ENCODE measurements around the gene OST4.
A peak's percentile ranks its signal among the peaks of the same experiment; 100 is the strongest.

Gene OST4

DNA sequence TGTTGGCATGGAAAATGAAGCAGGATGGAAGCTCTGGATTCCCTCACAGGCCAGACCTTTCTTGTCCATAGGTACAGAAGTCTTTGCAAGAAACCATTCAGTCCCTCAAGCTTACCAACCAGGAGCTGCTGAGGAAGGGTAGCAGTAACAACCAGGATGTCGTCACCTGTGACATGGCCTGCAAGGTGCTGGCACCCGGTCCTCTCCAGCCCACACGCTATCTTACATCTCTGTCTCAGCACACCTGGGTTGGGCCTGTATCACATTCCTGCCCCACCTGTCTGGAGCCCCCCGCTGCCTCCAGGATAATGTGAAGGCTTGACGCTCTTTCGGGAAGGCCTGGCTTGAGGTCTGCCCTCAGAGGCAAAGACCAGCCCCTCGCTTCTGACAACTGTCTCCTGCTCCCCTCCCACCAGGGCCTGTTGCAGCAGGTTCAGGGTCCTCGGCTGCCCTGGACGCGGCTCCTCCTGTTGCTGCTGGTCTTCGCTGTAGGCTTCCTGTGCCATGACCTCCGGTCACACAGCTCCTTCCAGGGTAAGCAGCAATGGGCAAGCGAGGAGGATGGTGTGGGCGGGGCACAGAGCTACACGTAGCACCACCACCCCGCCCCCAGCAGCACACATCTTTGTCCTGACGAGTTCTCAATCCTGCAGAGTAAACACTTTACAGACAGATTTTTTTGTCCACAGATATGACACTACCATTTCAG, 32.7 kb downstream of the OST4 start:
- no peak overlapping the region for H3K9ac ChIP-seq (ENCODE audit: insufficient read length)
- H3K27ac ChIP-seq: no peak overlapping the region
- no peak overlapping the region for H3K4me3 ChIP-seq
- no peak for DNase-seq (ENCODE audit: low read depth, low spot score)
- peaks cover 70% of the 10 kb centered on the region for H3K36me3 ChIP-seq (ENCODE audit: insufficient read depth, low read length)
- TF ChIP-seq EZH2 (IDR thresholded peaks at IDR 0.05): no peak
- TF ChIP-seq FOXP2 (optimal IDR thresholded peaks at IDR 0.05; ENCODE audit: control extremely low read depth, extremely low read length, insufficient read depth): no peak
- no peak for TF ChIP-seq POLR2AphosphoS5 (IDR thresholded peaks at IDR 0.05; ENCODE audit: borderline replicate concordance, low read depth, low read length)
- no peaks in the 10 kb centered on the region for H3K9me3 ChIP-seq (ENCODE audit: low read depth, low read length)

DNA sequence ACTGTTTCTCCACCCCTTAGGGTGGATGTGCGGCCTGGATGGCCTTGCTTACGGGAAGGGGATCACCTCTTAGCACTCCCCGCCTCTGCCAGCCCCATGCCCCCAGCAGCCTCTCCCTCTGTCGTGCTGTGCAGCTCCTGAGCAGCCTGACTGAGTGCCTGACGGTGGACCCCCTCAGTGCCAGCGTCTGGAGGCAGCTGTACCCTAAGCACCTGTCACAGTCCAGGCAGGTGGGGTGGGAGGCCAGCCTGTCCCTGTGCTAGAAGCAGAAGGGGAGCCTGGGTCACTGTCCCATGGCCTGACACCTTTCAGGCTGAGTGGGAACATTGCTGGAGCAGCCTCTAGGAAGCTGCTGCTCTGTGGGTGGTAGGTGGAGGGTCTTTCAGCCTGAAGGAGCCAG, 33.4 kb downstream of the OST4 start:
- no peak for DNase-seq (ENCODE audit: low read depth, low spot score)
- H3K9ac ChIP-seq (ENCODE audit: insufficient read length): no peak overlapping the region

DNA sequence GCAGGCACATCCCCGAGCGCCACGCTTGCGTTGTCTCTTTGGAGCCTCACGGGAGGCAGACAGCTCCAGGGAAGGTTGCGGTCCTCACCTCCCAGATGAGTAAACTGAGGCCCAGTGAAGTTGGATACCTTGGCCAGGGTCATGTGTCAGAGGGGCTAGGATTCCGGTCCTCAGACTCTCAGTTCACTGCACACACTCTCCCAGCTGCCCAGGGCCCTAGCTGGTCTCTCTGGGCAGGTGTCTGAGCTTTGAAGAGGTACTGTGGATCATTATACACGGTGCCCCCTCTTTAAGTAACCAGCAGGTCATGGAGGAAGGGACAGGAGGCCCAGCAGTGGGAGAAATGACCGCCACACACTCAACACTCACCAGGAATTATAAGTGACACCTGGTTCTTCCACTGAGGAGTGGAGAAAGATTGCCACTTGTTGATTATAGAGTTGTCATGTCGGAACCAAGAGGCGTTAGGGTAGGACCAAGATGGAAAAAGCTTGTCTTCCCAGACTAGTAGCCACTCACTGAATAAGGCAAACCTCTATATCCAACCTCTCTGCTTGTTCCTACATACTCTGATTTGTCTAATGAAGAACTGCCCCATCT, 38.1 kb downstream of the OST4 start:
- H3K36me3 ChIP-seq (ENCODE audit: insufficient read depth, low read length): peaks cover 35% of the 10 kb centered on the region; the same call in 1 of the 2 replicates
- H3K9ac ChIP-seq (ENCODE audit: insufficient read length): peak overlapping the region; percentile 90
- TF ChIP-seq FOXP2 (optimal IDR thresholded peaks at IDR 0.05; ENCODE audit: control extremely low read depth, extremely low read length, insufficient read depth) (no peak), POLR2AphosphoS5 (IDR thresholded peaks at IDR 0.05; ENCODE audit: borderline replicate concordance, low read depth, low read length) (no peak), EZH2 (IDR thresholded peaks at IDR 0.05) (no peak)
- no peaks in the 10 kb centered on the region for H3K9me3 ChIP-seq (ENCODE audit: low read depth, low read length)
- peak overlapping the region; percentile 93 for H3K4me3 ChIP-seq
- no peak for DNase-seq (ENCODE audit: low read depth, low spot score)
- H3K27ac ChIP-seq: no peak overlapping the region

More for the DNA sequence above, 33.4 kb downstream of the OST4 start:
- Histone ChIP-seq H3K4me3 (no peak overlapping the region), H3K9me3 (ENCODE audit: low read depth, low read length) (no peaks in the 10 kb centered on the region), H3K36me3 (ENCODE audit: insufficient read depth, low read length) (peaks cover 70% of the 10 kb centered on the region), H3K27ac (no peak overlapping the region)
- TF ChIP-seq POLR2AphosphoS5 (IDR thresholded peaks at IDR 0.05; ENCODE audit: borderline replicate concordance, low read depth, low read length) (no peak), FOXP2 (optimal IDR thresholded peaks at IDR 0.05; ENCODE audit: control extremely low read depth, extremely low read length, insufficient read depth) (no peak), EZH2 (IDR thresholded peaks at IDR 0.05) (no peak)

- Histone ChIP-seq H3K36me3 (ENCODE audit: insufficient read depth, low read length) (peaks cover 28% of the 10 kb centered on the region; the same call in 1 of the 2 replicates), H3K9ac (ENCODE audit: insufficient read length) (peak within 1 kb of the TSS; percentile 90), H3K9me3 (ENCODE audit: low read depth, low read length) (no peaks in the 10 kb centered on the region), H3K27ac (no peak within 1 kb of the TSS), H3K4me3 (peak within 1 kb of the TSS; percentile 93)
- DNase-seq (ENCODE audit: low read depth, low spot score): no peak
- TF ChIP-seq POLR2AphosphoS5 (IDR thresholded peaks at IDR 0.05; ENCODE audit: borderline replicate concordance, low read depth, low read length): peak; percentile 81; the same call in 1 of the 2 replicates
- TF ChIP-seq FOXP2 (optimal IDR thresholded peaks at IDR 0.05; ENCODE audit: control extremely low read depth, extremely low read length, insufficient read depth): no peak
- no peak for TF ChIP-seq EZH2 (IDR thresholded peaks at IDR 0.05)
Observed at GRCh38 chr2:27032495-27033252, 38.8 kb downstream of the OST4 start, which contains the start of gene TMEM214. TSS of gene TMEM214 (plus strand) at chr2:27032965. CDS start at chr2:27033016, 51 bp downstream.

GRCh38 chr2:27029051-27029450, 42.4 kb downstream of the OST4 start:
- Histone ChIP-seq H3K36me3 (ENCODE audit: insufficient read depth, low read length) (no peaks in the 10 kb centered on the region), H3K4me3 (no peak overlapping the region), H3K9me3 (ENCODE audit: low read depth, low read length) (no peaks in the 10 kb centered on the region), H3K27ac (no peak overlapping the region), H3K9ac (ENCODE audit: insufficient read length) (no peak overlapping the region)
- TF ChIP-seq POLR2AphosphoS5 (IDR thresholded peaks at IDR 0.05; ENCODE audit: borderline replicate concordance, low read depth, low read length) (no peak), EZH2 (IDR thresholded peaks at IDR 0.05) (no peak), FOXP2 (optimal IDR thresholded peaks at IDR 0.05; ENCODE audit: control extremely low read depth, extremely low read length, insufficient read depth) (no peak)
- no peak for DNase-seq (ENCODE audit: low read depth, low spot score)

DNA sequence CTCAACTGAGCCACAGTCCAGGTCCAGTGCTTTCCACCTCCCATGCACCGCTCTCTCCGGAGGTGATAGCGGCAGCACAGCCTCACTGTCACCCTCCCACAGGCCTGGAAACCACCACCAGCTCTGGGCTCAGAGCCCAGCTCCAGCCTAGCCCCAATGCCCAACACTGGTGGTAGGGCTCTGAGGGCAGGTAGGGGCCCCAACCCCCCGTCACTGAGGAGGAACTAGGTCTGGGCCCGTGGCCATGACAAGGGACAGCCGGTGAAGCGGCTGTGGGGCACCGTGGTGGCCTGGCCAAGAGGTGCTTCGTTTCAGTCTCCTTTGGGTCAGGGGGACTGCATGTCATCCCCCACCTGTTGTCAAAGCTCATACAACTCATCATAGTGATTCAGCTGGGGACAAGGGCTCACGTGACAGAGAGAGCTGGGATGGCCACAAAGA, 44.2 kb downstream of the OST4 start:
- no peak for TF ChIP-seq POLR2AphosphoS5 (IDR thresholded peaks at IDR 0.05; ENCODE audit: borderline replicate concordance, low read depth, low read length)
- TF ChIP-seq FOXP2 (optimal IDR thresholded peaks at IDR 0.05; ENCODE audit: control extremely low read depth, extremely low read length, insufficient read depth): no peak
- DNase-seq (ENCODE audit: low read depth, low spot score): no peak
- Histone ChIP-seq H3K27ac (no peak overlapping the region), H3K9me3 (ENCODE audit: low read depth, low read length) (no peaks in the 10 kb centered on the region), H3K36me3 (ENCODE audit: insufficient read depth, low read length) (no peaks in the 10 kb centered on the region), H3K9ac (ENCODE audit: insufficient read length) (no peak overlapping the region), H3K4me3 (no peak overlapping the region)

- no peak overlapping the region for H3K9ac ChIP-seq (ENCODE audit: insufficient read length)
- no peak for DNase-seq (ENCODE audit: low read depth, low spot score)
- H3K9me3 ChIP-seq (ENCODE audit: low read depth, low read length): no peaks in the 10 kb centered on the region
- TF ChIP-seq FOXP2 (optimal IDR thresholded peaks at IDR 0.05; ENCODE audit: control extremely low read depth, extremely low read length, insufficient read depth): no peak
- TF ChIP-seq POLR2AphosphoS5 (IDR thresholded peaks at IDR 0.05; ENCODE audit: borderline replicate concordance, low read depth, low read length): no peak
- TF ChIP-seq EZH2 (IDR thresholded peaks at IDR 0.05): no peak
- no peak overlapping the region for H3K4me3 ChIP-seq
- no peak overlapping the region for H3K27ac ChIP-seq
- no peaks in the 10 kb centered on the region for H3K36me3 ChIP-seq (ENCODE audit: insufficient read depth, low read length)
Observed at GRCh38 chr2:27025861-27026851, 45.3 kb downstream of the OST4 start.
